ENCODE measurements around the gene FBXO46. TPM values are rescaled to one million over a fixed set of nuclear protein-coding genes. Genes with fewer than 3 reads are reported as not detected.

Gene FBXO46
- total RNA-seq, 1 experiment from 2014 or later = 43.9 TPM

DNA sequence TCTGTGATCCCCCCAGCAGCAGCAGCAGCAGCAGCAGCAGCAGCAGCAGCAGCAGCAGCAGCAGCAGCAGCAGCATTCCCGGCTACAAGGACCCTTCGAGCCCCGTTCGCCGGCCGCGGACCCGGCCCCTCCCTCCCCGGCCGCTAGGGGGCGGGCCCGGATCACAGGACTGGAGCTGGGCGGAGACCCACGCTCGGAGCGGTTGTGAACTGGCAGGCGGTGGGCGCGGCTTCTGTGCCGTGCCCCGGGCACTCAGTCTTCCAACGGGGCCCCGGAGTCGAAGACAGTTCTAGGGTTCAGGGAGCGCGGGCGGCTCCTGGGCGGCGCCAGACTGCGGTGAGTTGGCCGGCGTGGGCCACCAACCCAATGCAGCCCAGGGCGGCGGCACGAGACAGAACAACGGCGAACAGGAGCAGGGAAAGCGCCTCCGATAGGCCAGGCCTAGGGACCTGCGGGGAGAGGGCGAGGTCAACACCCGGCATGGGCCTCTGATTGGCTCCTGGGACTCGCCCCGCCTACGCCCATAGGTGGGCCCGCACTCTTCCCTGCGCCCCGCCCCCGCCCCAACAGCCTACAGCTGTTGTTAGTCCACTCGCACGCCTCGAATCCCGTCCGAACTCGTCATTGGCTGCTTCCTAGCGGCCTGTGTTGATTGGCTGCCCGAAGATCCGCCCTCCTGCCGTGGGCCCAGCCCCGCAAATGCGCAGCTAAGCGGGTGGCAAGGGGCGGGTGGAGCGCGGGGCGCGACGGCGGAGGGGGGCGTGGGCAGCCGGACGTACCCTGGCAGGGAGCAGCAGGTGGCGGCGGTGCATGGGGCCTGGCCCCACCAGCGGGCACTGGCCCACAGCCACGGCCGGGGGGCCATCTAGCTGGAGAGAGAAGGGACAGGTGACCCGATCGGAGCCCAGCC is 39.8 kb upstream of the FBXO46 start:
- H3K23ac ChIP-seq (ENCODE audit: insufficient read length, low read depth, low read length) = no peak overlapping the region
- H2BK12ac ChIP-seq (ENCODE audit: insufficient read length, low read depth, low read length) = no peak overlapping the region
- peaks cover 18% of the 10 kb centered on the region for H3K23me2 ChIP-seq (ENCODE audit: insufficient read length, low read depth, low read length, poor library complexity, severe bottlenecking)
- peaks cover 3% of the 10 kb centered on the region; the same call in 1 of the 2 replicates for H3K4me1 ChIP-seq (ENCODE audit: insufficient read depth, low read length)
- no peak overlapping the region for H4K5ac ChIP-seq (ENCODE audit: insufficient read length, low read depth, low read length)
- H3K18ac ChIP-seq (ENCODE audit: insufficient read length, low read depth, low read length) = peak overlapping the region; percentile 69
- H3K27me3 Mint-ChIP-seq (ENCODE audit: low read depth) = peaks cover 3% of the 10 kb centered on the region
- H3K36me3 Mint-ChIP-seq (ENCODE audit: insufficient read depth in 1 of 3, low read depth in 3 of 3) = peaks cover 5 to 27% (median 15%) of the 10 kb centered on the region in 3 experiments
- peak overlapping the region; percentile 82 to 93 for H3K4me3 Mint-ChIP-seq
- H3K56ac ChIP-seq (ENCODE audit: insufficient read length, low read depth, low read length) = no peak overlapping the region
- no peak overlapping the region for H2BK15ac ChIP-seq (ENCODE audit: low read depth, low read length)
- no CpG with 5 or more reads among the region's 79 CpGs for WGBS (ENCODE audit: extremely low coverage, insufficient read length, low lambda C conversion rate)
- peak overlapping the region; percentile 94 to 98 (median 96); a peak in 6 of 7 replicates for H3K27ac Mint-ChIP-seq
- H3K9me3 Mint-ChIP-seq = no peaks in the 10 kb centered on the region; a peak in 1 of 5 replicates
- H2BK120ac ChIP-seq (ENCODE audit: low read depth, low read length, poor library complexity, severe bottlenecking) = no peak overlapping the region
- no peak overlapping the region for H3K27ac ChIP-seq (ENCODE audit: insufficient read length, low read depth, low read length)
- H3K79me2 ChIP-seq (ENCODE audit: insufficient read depth, low read length) = no peaks in the 10 kb centered on the region
- no peak overlapping the region for H3K4ac ChIP-seq (ENCODE audit: low read depth, low read length)
- no peaks in the 10 kb centered on the region for H3K79me1 ChIP-seq (ENCODE audit: insufficient read depth, low read depth, low read length, poor library complexity, severe bottlenecking)
- H2BK5ac ChIP-seq (ENCODE audit: insufficient read length, low read length) = no peak overlapping the region
- H3K27me3 ChIP-seq (ENCODE audit: insufficient read depth, low read length) = no peaks in the 10 kb centered on the region
- no peak overlapping the region for H3T11ph ChIP-seq (ENCODE audit: low read length)
- no peak overlapping the region for H2AK5ac ChIP-seq (ENCODE audit: insufficient read length, low read length)
- peaks cover 7 to 23% of the 10 kb centered on the region in 2 experiments for H3K4me1 Mint-ChIP-seq
- no peaks in the 10 kb centered on the region for H4K20me1 ChIP-seq (ENCODE audit: control insufficient read depth, insufficient read depth, insufficient read length)
- H2BK20ac ChIP-seq (ENCODE audit: low read depth, low read length, poor library complexity, severe bottlenecking) = no peak overlapping the region
- H3K9ac ChIP-seq (ENCODE audit: extremely low read depth, insufficient read length, low read length) = peak overlapping the region; percentile 39
- H2AFZ ChIP-seq (ENCODE audit: low read length) = no peak overlapping the region
- H3K9me3 ChIP-seq (ENCODE audit: control insufficient read depth, low read depth, low read length) = no peaks in the 10 kb centered on the region
- TF ChIP-seq, protein P1, sequence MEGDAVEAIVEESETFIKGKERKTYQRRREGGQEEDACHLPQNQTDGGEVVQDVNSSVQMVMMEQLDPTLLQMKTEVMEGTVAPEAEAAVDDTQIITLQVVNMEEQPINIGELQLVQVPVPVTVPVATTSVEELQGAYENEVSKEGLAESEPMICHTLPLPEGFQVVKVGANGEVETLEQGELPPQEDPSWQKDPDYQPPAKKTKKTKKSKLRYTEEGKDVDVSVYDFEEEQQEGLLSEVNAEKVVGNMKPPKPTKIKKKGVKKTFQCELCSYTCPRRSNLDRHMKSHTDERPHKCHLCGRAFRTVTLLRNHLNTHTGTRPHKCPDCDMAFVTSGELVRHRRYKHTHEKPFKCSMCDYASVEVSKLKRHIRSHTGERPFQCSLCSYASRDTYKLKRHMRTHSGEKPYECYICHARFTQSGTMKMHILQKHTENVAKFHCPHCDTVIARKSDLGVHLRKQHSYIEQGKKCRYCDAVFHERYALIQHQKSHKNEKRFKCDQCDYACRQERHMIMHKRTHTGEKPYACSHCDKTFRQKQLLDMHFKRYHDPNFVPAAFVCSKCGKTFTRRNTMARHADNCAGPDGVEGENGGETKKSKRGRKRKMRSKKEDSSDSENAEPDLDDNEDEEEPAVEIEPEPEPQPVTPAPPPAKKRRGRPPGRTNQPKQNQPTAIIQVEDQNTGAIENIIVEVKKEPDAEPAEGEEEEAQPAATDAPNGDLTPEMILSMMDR (conservative IDR thresholded peaks at IDR 0.05) = peak; percentile 97
- H3K4me2 ChIP-seq (ENCODE audit: insufficient read depth, insufficient read length, low read length) = peak overlapping the region; percentile 58
- H4K91ac ChIP-seq (ENCODE audit: insufficient read length, low read depth, low read length) = no peak overlapping the region
- no peak overlapping the region for H4K8ac ChIP-seq (replicated peaks; ENCODE audit: insufficient read length, low read depth, low read length)
- peak overlapping the region; percentile 59; the same call in 1 of the 2 replicates for H3K14ac ChIP-seq (ENCODE audit: insufficient read depth, low read length)
- peak; percentile 99 for DNase-seq
